HPDE6-E6E7 (cell line): ENCODE measurements around the gene OR9I1.

Source experiments
- DNase-seq: peaks from one replicate; pipeline ENCODE4 v3.0.0; 2011; ENCODE audit warnings: missing footprints; ENCODE audit errors: extremely low spot score

Gene OR9I1

DNA sequence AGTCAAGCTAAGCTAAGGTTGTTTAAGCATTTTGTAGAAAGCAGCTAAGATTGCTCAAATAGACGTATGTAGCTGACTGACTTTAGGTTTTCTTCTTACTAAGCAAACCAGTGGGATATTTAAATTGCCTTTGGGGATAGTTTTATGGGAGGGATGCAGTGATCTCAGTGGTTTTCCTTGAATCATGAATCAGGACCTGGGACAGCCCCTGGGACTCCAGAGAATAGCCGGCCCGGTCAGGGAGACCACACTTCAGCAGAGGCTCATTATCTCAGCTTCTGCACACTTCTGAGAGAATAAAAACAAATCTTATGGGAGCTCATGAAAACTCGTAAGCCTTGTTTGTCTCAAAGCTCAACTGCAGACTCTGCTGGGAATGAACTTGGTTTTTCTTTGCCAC, at the start of gene OR9I1:
OR9I1 (minus strand) TSS at position 62 of the 400 bp plus-strand sequence. CDS start 6,086 bp downstream, outside the sequence.
- DNase-seq = no peak

DNA sequence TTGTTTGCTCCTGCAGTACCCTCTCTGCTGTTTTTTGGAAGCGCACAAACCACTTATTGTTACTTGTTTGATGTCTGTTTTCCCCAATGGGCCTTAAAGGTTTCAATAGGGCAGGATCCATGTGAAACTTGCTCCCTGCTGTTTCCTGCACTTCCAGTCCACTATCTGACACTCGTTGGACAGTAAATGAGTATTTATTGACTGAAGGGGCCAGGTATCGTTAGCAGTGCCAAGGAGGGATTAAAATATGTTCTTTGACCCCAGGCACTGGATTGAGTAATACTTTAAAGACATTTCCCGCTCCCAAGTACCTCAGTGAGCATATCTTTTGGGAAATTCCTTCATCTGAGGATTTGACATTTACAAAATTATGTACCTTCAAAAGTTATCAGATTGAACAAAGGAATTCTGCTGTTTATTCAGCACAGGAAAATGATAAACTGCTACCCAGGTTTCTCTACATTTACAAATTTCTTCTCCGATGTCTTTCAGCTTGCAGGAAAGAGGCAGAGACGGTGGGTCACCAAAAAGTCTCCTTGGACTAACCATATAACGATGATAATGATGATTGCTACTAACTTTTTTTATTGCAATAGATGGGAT, 40.3 kb upstream of the OR9I1 start:
- no peak for DNase-seq

- DNase-seq = no peak
Observed at GRCh38 chr11:58164990-58165389, 39.7 kb upstream of the OR9I1 start.

- no peak for DNase-seq
Observed at GRCh38 chr11:58164389-58164788, 39.1 kb upstream of the OR9I1 start.

- DNase-seq = no peak
Observed at GRCh38 chr11:58152781-58153180, 27.5 kb upstream of the OR9I1 start.

- DNase-seq = no peak
Observed at GRCh38 chr11:58142761-58143160, 17.4 kb upstream of the OR9I1 start.

DNA sequence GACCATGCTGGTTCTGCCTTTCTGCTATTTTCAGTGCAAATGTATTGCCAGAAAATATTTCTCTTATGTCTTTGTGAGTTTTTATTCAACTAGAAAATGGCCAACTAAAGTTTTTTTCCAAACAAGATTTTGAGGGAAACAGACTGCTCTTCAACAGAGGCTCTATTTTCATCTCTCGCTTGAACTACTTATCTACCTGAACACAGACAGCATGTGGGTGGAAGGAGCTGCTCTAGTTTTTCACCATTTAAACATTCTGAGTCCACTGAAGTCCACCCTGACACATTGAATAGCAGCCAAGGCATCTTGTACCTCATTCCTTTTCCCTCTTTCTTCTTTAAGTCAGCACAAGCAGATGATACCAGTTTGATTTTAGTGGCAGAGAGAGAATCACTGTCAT, 9.8 kb upstream of the OR9I1 start:
- no peak for DNase-seq

DNA sequence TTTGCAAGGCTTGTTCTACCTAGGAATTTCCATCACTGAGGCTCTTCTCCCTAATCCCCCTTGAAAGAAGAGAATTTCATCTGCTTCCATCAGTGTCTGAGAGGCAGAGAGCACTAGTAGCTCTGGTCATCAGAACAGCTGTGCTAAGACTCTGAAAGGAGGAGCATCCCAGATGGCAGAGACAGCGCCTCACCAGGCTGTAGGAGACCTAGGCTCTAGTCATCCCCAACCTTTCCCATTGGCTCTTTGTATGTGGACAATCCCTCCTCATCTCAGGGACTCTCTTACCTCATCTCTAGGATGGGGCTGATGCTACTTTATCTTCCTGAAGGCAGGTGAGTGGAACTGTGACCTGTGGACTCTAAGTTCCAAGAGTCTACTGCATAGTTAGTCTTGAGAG, 8.8 kb upstream of the OR9I1 start:
- no peak for DNase-seq

- peak; percentile 54 for DNase-seq
Observed at GRCh38 chr11:58133309-58134076, 8.2 kb upstream of the OR9I1 start.

- DNase-seq = no peak
Observed at GRCh38 chr11:58127350-58127749, 2.0 kb upstream of the OR9I1 start.

DNA sequence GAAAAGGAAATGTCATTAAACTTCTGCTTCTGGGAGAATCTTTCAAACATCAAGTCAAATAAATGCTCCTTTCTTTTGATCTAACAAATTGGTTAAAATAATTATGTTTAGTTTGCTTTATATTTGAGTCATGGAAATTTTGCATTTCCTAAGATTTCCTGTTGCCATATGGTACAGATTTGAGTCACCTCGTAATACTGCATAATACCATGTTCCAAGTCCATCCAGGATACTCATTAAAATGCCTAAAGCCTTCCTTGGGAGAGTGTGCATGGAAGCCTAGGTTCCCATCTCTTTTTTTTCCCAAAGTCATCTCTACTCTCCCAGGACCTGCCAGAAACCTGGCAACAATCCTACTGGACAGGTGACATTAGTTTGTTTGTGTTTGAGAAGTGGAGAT, 4.2 kb downstream of the OR9I1 start:
- no peak for DNase-seq

DNA sequence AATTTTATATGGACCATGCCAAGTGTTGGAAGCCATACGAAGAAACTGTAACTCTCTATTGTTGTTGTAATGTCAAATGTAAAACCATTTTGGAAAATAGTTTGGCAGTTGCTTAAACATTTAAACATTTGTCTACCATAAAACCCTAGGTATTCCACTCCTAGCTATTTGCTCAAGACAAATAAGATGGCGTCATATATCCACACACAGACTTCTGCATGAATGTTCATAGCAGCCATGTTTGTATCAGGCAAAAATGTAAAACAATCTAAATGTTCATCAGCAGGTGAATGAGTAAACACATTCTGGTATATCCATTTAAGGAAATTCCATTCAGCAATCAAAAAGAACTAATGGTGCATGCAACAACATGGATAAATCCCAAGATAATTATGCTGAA, 27.9 kb downstream of the OR9I1 start:
- no peak for DNase-seq

GRCh38 chr11:58086528-58086927, 38.8 kb downstream of the OR9I1 start:
- DNase-seq = no peak

GRCh38 chr11:58075781-58076180, 49.5 kb downstream of the OR9I1 start:
- no peak for DNase-seq

DNA sequence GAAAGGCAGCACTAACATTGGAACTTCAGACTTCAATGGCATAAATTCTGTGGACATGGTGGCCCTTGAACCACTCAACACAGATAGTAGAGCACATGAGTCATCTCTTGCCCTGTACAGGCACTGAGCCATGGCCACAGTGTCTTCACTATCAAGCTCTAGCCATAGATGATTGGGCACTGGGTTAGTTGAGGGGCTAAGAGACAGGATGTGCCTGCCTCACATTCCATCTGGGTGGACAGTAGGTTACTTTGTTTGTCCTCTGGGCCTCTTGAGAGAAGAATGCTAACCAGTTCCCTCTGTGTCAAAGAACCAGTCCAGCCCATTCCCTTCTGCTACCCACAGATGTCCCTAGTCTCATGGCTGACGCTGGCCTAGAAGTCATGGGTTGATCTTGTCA, 54.7 kb downstream of the OR9I1 start:
- DNase-seq = no peak

- no peak for DNase-seq
Observed at GRCh38 chr11:58068655-58069054, 56.7 kb downstream of the OR9I1 start.

DNA sequence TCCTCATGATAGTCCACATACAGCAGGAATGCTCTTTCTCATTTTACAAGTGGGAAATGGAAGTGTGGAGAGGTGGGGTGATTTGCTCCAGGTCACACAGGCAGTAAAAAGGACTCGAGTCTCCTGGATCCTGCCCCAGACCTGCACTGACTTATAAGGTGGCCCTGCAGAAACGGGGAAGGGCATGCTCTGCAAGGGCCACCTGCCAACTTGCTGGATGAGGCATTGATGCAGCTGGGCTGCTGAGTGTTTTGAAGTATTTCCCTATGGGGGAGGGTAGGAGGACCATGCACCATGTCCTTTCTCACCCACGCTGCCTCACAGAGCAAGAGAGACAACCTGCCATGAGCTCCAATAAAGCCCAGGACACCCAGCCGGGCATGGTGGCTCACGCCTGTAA, 57.6 kb downstream of the OR9I1 start:
- no peak for DNase-seq
